ENCODE results near the gene CDH12. TPM values are rescaled to one million over a fixed set of nuclear protein-coding genes. Genes with fewer than 3 reads are reported as not detected.

The CDH12 gene
- 1 to 10 TPM in 1 of 2 donors, under 1 TPM in 1; 0.90 to 1.9 TPM for total RNA-seq
- polyA plus RNA-seq (2013, experiment 1 of 2): 1.7 TPM
- polyA plus RNA-seq (2013, experiment 2 of 2): 1.4 TPM
- long read RNA-seq, experiment 1: 0 reads
- long read RNA-seq, experiment 2: 0 reads
- long read RNA-seq, experiment 3, partial matches to known transcripts: 2 of 3 reads
- long read RNA-seq, experiment 3, other reads (novel, unspliced or antisense): 0 of 3 reads
- long read RNA-seq, experiment 4: 0 reads

- 2 to 3% methylated on average over 14 to 30 of the region's 31 CpGs for WGBS, 2 experiments (ENCODE audit: insufficient coverage in 1 of 2, insufficient read length in 1 of 2)
- no peaks in the 10 kb centered on the region for H3K36me3 Mint-ChIP-seq (ENCODE audit: low read depth)
- no peak within 1 kb of the TSS for H3K27ac Mint-ChIP-seq
- H3K36me3 ChIP-seq (ENCODE audit: control insufficient read depth, insufficient read depth, low read length): no peaks in the 10 kb centered on the region
- H3K4me3 Mint-ChIP-seq: peak within 1 kb of the TSS; percentile 65
- peak within 1 kb of the TSS; percentile 87 for H3K4me3 ChIP-seq (ENCODE audit: low read length)
- no peaks in the 10 kb centered on the region for H3K9me3 Mint-ChIP-seq
- H3K27ac ChIP-seq (ENCODE audit: low read depth, low read length): no peak within 1 kb of the TSS
- peaks cover 84% of the 10 kb centered on the region for H3K27me3 Mint-ChIP-seq (ENCODE audit: insufficient read depth)
- H3K27me3 ChIP-seq (ENCODE audit: control insufficient read depth, insufficient read depth, low read length, poor library complexity, severe bottlenecking): peaks cover 71% of the 10 kb centered on the region
- peak; percentile 91 for DNase-seq
- no peaks in the 10 kb centered on the region for H3K9me3 ChIP-seq (ENCODE audit: control insufficient read depth, low read length)
- no peaks in the 10 kb centered on the region for H3K4me1 ChIP-seq (ENCODE audit: control insufficient read depth, insufficient read depth, low read length)
- H3K9ac ChIP-seq (ENCODE audit: extremely low read depth, low read length, poor library complexity, severe bottlenecking): no peak within 1 kb of the TSS
- H3K4me1 Mint-ChIP-seq: peaks cover 6% of the 10 kb centered on the region
- peak; percentile 27 for TF ChIP-seq CTCF (conservative IDR thresholded peaks at IDR 0.05)
Measured at GRCh38 chr5:22852807-22853660, at the start of gene CDH12. Gene CDH12 (minus strand): TSS chr5:22853344.

- H3K9me3 ChIP-seq (ENCODE audit: control insufficient read depth, low read length): no peaks in the 10 kb centered on the region
- Mint-ChIP-seq H3K4me1 (peaks cover 6% of the 10 kb centered on the region), H3K4me3 (no peak overlapping the region), H3K9me3 (no peaks in the 10 kb centered on the region), H3K36me3 (ENCODE audit: low read depth) (no peaks in the 10 kb centered on the region), H3K27me3 (ENCODE audit: insufficient read depth) (no peaks in the 10 kb centered on the region), H3K27ac (no peak overlapping the region)
- no peaks in the 10 kb centered on the region for H3K36me3 ChIP-seq (ENCODE audit: control insufficient read depth, insufficient read depth, low read length)
- no peak overlapping the region for H3K27ac ChIP-seq (ENCODE audit: low read depth, low read length)
- no peak for TF ChIP-seq CTCF (conservative IDR thresholded peaks at IDR 0.05)
- no peaks in the 10 kb centered on the region for H3K27me3 ChIP-seq (ENCODE audit: control insufficient read depth, insufficient read depth, low read length, poor library complexity, severe bottlenecking)
- H3K4me1 ChIP-seq (ENCODE audit: control insufficient read depth, insufficient read depth, low read length): peaks cover 4% of the 10 kb centered on the region
- no peak overlapping the region for H3K9ac ChIP-seq (ENCODE audit: extremely low read depth, low read length, poor library complexity, severe bottlenecking)
- 94 to 100% methylated on average over 2 to 5 of the region's 5 CpGs for WGBS, 2 experiments (ENCODE audit: insufficient coverage in 1 of 2, insufficient read length in 1 of 2)
- H3K4me3 ChIP-seq (ENCODE audit: low read length): no peak overlapping the region
- no peak for DNase-seq
Measured at GRCh38 chr5:22901885-22902284, 48.7 kb upstream of the CDH12 start.

- Histone ChIP-seq H3K27ac (ENCODE audit: low read depth, low read length) (no peak overlapping the region), H3K27me3 (ENCODE audit: control insufficient read depth, insufficient read depth, low read length, poor library complexity, severe bottlenecking) (no peaks in the 10 kb centered on the region), H3K4me1 (ENCODE audit: control insufficient read depth, insufficient read depth, low read length) (peaks cover 4% of the 10 kb centered on the region), H3K9ac (ENCODE audit: extremely low read depth, low read length, poor library complexity, severe bottlenecking) (no peak overlapping the region), H3K36me3 (ENCODE audit: control insufficient read depth, insufficient read depth, low read length) (no peaks in the 10 kb centered on the region), H3K4me3 (ENCODE audit: low read length) (no peak overlapping the region), H3K9me3 (ENCODE audit: control insufficient read depth, low read length) (no peaks in the 10 kb centered on the region)
- no peak for DNase-seq
- WGBS, 2 experiments (ENCODE audit: insufficient coverage in 1 of 2, insufficient read length in 1 of 2): 94 to 98% methylated on average over 8 to 17 of the region's 17 CpGs
- Mint-ChIP-seq H3K36me3 (ENCODE audit: low read depth) (no peaks in the 10 kb centered on the region), H3K4me1 (peaks cover 6% of the 10 kb centered on the region), H3K27me3 (ENCODE audit: insufficient read depth) (no peaks in the 10 kb centered on the region), H3K27ac (no peak overlapping the region), H3K4me3 (no peak overlapping the region), H3K9me3 (no peaks in the 10 kb centered on the region)
- no peak for TF ChIP-seq CTCF (conservative IDR thresholded peaks at IDR 0.05)
Measured at GRCh38 chr5:22900801-22901310, 47.7 kb upstream of the CDH12 start.

All from endodermal cell (in vitro differentiated cells).